DMS 273 (cell line): Measurements from ENCODE around the gene TBC1D2B.
"Not testable (repeated sequence)": the region's sequence is repeated elsewhere in the genome, so short reads cannot be mapped to it uniquely, and the experiment has no call there.

Experiments used
- DNase-seq: peaks from one replicate; lab custom pipeline; 2025; ENCODE audit not compliant: unreplicated experiment; lab: John Stamatoyannopoulos, UW

The TBC1D2B gene

GRCh38 chr15:77992356-77993222 lies 84.9 kb downstream of the TBC1D2B start:
- peak; percentile 54 for DNase-seq

- peak; percentile 93 for DNase-seq
Observed at GRCh38 chr15:77991658-77992201, 85.8 kb downstream of the TBC1D2B start.

- DNase-seq: no peak
Observed at GRCh38 chr15:77991029-77991406, 86.5 kb downstream of the TBC1D2B start.

GRCh38 chr15:77989296-77990143 lies 88.0 kb downstream of the TBC1D2B start:
- DNase-seq: no peak

GRCh38 chr15:77988347-77989295 lies 88.9 kb downstream of the TBC1D2B start:
- DNase-seq: peak; percentile 17

GRCh38 chr15:77987765-77988136 lies 89.8 kb downstream of the TBC1D2B start:
- DNase-seq: not testable (repeated sequence)

- peak; percentile 85 for DNase-seq
Observed at GRCh38 chr15:77986891-77987764, 90.4 kb downstream of the TBC1D2B start.

GRCh38 chr15:77985931-77986480 lies 91.5 kb downstream of the TBC1D2B start:
- DNase-seq: no peak

GRCh38 chr15:77985031-77985930 lies 92.2 kb downstream of the TBC1D2B start:
- no peak for DNase-seq

- no peak for DNase-seq
Observed at GRCh38 chr15:77984446-77984861, 93.1 kb downstream of the TBC1D2B start.

GRCh38 chr15:77983708-77984445 lies 93.6 kb downstream of the TBC1D2B start:
- peak; percentile 50 for DNase-seq

GRCh38 chr15:77983091-77983707 lies 94.3 kb downstream of the TBC1D2B start:
- DNase-seq: no peak

GRCh38 chr15:77982127-77982490 lies 95.4 kb downstream of the TBC1D2B start:
- no peak for DNase-seq

- DNase-seq: no peak
Observed at GRCh38 chr15:77981281-77982126, 96.0 kb downstream of the TBC1D2B start.

- DNase-seq: not testable (repeated sequence)
Observed at GRCh38 chr15:77980674-77981073, 96.8 kb downstream of the TBC1D2B start.

GRCh38 chr15:77980098-77980497 lies 97.4 kb downstream of the TBC1D2B start:
- DNase-seq: no peak
